GM21786 (cell line): ENCODE results near the gene SCRN1.
A peak's percentile ranks its signal among the peaks of the same experiment; 100 is the strongest.

Experiments used
- ATAC-seq: cut with Tn5 transposase; IDR thresholded peaks from one replicate; pipeline ENCODE4 v1.9.1; 2021; ENCODE audit not compliant: unreplicated experiment

The SCRN1 gene

GRCh38 chr7:29989257-29989995 is at the start of gene SCRN1:
TSS of gene SCRN1 (minus strand) at chr7:29989801. CDS start at chr7:29969067, 20,734 bp downstream.
- ATAC-seq, result peak; percentile 31

GRCh38 chr7:30038196-30038980 is 48.8 kb upstream of the SCRN1 start:
- no peak for ATAC-seq

DNA sequence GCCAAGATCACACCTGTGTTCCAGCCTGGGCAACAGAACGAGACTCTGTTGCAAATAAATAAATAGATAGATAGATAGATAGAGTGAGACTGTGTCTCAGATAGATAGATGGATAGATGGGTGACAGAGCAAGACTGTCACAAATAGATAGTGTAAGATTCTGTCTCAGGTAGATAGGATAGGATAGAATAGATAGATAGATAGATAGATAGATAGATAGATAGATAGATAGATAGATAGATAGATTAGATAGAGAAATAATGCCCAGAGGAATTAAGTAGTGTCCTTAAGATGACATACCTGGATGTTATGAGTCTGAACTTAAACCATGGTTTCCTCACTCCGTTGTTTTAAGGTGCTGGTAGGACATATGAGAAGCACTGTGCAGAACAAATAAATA is 46.6 kb upstream of the SCRN1 start:
- ATAC-seq, result no peak

DNA sequence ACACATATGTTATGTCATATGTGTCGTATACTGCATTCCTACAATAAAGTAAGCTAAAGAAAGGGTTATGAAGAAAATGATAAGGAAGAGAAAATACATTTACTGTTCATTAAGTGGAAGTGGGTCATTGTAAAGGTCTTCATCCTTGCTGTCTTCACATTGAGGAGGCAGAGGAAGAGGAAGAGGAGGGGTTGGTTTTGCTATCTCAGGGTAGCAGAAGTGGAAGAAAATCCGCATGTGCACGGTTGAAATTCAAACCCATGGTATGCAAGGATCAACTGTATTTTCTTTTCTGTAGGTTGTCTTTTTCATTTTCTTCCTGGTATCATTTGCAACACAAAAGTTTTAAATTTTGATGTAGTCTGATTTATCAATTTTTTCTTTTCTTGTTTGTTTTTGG is 44.9 kb upstream of the SCRN1 start:
- ATAC-seq, result no peak

GRCh38 chr7:30032310-30033125 is 42.9 kb upstream of the SCRN1 start:
- ATAC-seq, result no peak

- no peak for ATAC-seq
Measured at GRCh38 chr7:30029696-30030095, 40.1 kb upstream of the SCRN1 start.

DNA sequence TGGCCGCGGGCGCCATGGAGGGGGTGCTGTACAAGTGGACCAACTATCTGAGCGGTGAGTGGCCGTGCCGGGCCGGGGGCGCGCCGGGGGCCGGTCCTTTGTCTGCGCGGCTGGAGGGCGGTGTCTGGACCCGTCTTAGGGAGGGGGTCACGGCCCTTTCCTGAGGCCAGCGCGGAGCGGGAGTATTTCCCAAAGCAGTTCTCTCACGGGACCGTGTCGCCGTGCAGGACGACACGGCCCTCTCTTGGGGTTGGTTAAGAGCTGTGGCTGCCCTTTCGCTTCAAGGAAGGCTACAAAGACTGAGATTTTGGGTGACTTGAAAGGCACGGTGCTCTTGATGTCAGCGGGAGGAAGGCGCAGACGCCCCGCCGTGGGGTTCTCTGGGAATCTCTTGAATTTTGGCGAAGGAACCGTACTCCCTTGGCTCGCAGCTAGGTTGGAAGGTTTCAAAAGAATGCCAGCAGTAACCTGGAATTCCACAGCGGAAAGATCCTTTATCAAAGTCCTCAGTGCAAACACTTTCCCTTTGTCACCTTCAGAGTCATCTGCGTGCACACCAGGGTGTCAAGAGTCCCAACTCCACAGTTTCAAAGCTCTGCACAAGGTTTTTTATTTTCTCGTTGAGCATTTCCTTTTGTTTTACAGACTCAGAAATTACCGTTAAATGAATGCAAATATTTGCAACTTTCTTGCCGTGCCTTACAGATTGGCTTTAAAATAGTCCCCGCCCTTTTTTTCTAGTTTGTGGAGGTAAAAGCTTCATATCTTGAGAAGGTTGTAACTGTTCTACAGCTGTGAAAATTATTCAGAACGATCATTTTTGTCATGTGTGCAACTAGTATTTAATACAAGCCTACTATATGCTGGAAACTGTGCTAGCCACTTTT is 39.4 kb upstream of the SCRN1 start:
- peak; percentile 6 for ATAC-seq

DNA sequence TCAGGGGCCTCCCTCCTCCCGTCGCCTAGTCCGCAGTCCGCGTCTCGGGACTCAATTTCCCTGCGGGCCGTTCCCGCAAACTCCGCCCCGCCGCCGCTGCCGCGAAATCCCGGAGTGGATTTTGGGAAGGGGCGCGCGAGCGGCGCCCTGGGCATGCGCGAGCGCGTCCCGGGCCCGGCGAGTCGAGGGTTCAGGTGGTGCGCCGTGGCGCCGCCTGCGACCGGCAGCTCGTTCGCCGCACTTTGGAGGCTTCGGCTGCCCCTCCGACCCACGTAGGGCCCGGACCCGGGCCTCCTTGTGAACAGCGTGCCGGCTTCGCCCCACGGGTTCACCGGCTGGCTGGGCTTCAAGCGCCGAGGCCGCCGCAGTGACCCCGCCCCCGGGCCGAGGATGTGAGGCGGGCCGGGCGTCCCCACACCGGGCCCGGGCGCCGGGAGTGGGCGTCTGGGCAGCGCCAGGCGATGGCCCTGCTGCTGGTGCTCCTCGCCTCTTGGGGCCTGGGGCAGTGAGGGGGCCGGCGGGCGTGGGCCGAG is 38.7 kb upstream of the SCRN1 start, which contains the start of gene PLEKHA8:
PLEKHA8 (plus strand) TSS at position 197 of the 533 bp plus-strand sequence. CDS start 351 bp downstream, outside the sequence.
- peak; percentile 41 for ATAC-seq

- peak; percentile 2 for ATAC-seq
Measured at GRCh38 chr7:30027740-30028215, 38.2 kb upstream of the SCRN1 start.

GRCh38 chr7:30027065-30027456 is 37.5 kb upstream of the SCRN1 start:
- ATAC-seq, result peak; percentile 21

DNA sequence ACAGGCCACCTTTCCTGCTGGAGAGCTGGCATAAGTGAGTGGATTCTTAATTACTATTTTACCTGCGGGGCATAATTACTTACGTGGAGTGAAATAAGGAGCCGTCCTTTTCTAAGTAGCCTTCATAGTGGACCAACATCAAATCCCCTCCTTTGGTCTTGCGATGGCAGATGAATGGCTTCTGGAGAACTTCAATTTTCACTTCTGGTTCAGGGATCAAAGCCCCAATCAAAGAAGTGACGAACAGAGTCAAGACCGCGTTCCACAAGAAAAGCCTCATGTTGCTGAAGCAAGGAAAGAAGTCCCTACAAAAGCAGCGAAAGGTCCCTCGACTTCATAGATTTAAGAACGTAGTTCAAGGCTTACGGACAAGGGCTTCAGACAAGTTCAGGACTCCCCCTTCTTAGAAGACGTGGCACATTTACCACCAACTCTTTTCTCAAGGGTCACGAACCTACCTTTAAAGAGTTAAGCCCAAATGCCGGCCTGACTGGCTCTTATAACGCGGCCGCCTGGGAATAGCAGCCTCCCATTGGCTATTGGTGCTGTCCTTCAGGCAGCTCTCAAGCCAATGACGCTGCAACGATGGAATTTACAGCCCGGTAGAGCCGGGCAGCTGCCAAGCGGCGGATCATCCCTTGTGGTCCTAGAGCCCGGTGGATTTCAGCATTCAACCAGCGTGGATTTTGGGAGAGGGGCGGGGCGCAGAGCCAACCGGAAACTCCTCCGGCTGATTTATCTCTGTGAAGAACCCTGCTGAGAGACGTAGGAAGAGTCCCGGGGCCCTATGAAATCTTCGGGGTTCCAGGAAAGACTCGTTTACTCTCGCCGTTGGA is 36.8 kb upstream of the SCRN1 start, which contains the start of gene FKBP14:
FKBP14 (minus strand) TSS at position 474 of the 836 bp plus-strand sequence; CDS start at position 280, 194 bp downstream.
- peak; percentile 75 for ATAC-seq

- ATAC-seq, result no peak
Measured at GRCh38 chr7:30023524-30023923, 33.9 kb upstream of the SCRN1 start.

DNA sequence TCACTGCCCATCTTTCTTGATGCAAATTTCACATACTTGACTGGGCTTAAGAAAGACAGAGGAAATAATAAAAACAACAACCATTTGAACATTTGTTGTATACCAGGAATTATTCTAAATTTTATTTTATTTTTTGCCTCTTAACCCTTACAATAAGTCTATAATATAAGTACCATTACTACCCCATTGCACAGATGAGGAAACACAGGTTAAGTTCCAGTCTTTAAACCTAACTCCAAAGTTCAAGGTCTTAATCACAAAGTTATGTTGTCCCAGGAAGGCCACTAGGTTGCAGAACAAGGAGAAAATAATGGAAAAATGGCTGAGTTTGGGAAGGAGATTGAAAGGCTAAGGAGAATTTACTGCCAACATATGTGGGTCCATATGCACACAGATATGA is 33.4 kb upstream of the SCRN1 start:
- no peak for ATAC-seq

DNA sequence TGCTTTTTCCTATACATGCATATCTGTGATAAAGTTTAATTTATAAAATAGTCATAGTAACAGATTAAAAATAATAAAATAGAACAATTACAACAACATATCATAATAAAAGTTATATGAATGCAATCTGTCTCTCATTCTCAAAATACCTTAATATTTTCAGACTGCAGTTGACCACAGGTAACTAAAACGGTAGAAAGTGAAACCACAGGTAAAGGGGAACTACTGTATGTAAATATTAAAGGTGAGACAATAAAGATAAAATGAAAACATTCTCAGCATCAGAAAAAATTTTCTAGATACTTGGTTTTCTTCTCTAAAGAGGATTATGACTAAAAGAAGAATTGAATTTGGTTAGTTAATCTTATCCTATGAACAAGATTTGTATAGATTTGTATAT is 30.9 kb upstream of the SCRN1 start:
- no peak for ATAC-seq

DNA sequence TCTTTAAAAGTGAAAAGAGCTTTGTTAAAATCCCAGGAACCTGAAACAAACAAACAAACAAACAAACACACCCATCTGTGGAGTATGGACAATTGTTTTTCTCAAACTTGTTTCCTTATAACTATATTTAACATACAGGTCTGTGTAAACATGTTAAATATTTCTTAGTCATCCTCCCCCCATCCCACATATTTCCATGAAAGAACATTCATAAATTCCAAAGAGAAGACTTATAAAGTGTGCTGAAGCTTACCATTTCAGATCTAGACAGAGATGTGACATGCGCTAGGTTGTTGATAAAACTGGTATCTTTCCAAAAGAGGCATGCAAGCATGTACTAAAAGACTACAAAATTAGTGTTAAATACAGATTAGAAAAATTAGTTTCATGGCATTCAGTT is 30.4 kb upstream of the SCRN1 start:
- ATAC-seq, result no peak

GRCh38 chr7:30019387-30019786 is 29.8 kb upstream of the SCRN1 start:
- ATAC-seq, result no peak

GRCh38 chr7:30018451-30018850 is 28.9 kb upstream of the SCRN1 start:
- no peak for ATAC-seq

- no peak for ATAC-seq
Measured at GRCh38 chr7:30012757-30013156, 23.2 kb upstream of the SCRN1 start.

- no peak for ATAC-seq
Measured at GRCh38 chr7:30010021-30010420, 20.4 kb upstream of the SCRN1 start.
